SK-N-SH treated with all-trans-retinoic acid at 6 μM for 48 hours (cell line): ENCODE measurements around the gene REXO1.

ENCODE experiments used
- CSDC2 ChIP-seq: fragments of 250-450 bp; sonication (Bioruptor Pico); IDR thresholded peaks from 2 replicates; pipeline ENCODE4 v1.5.0; 2020; ENCODE audit warnings: mild to moderate bottlenecking, moderate library complexity
- ZNF8 ChIP-seq: fragments of 450-650 bp; formaldehyde crosslinking; IDR thresholded peaks from 2 replicates; pipeline ENCODE4 v1.5.0; 2020; ENCODE audit warnings: mild to moderate bottlenecking, moderate library complexity
- TF ChIP-seq, protein P1 (sequence below): fragments of 250-450 bp; sonication (Bioruptor Pico); IDR thresholded peaks from 2 replicates; pipeline ENCODE4 v1.5.1; 2020; ENCODE audit warnings: low read depth, mild to moderate bottlenecking, moderate library complexity
- TF ChIP-seq, protein P2 (sequence below): fragments of 250-450 bp; sonication (Bioruptor Pico); IDR thresholded peaks from 2 replicates; pipeline ENCODE4 v1.5.0; 2020; ENCODE audit warnings: mild to moderate bottlenecking, moderate library complexity
- TF ChIP-seq, protein P3 (sequence below): fragments of 250-450 bp; sonication (Bioruptor Pico); IDR thresholded peaks from 2 replicates; pipeline ENCODE4 v1.8.0; 2020; ENCODE audit warnings: mild to moderate bottlenecking, moderate library complexity, borderline replicate concordance

DNA sequence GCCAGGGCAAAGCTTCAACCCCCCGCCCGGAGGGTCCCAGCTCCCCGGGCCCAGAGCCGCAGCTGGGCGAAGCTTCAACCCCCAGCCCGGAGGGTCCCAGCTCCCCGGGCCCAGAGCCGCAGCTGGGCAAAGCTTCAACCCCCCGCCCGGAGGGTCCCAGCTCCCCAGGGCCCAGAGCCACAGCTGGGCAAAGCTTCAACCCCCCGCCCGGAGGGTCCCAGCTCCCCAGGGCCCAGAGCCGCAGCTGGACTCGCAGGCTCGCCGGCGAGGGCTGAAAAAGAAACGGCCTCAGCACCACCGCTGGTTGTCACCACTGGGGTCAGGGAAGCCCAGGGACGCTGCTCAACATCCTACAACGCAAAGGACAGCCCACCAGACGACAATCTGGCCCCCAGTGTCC is 5.2 kb downstream of the REXO1 start:
- TF ChIP-seq ZNF8 (CRISPR knock-in tag) = no peak
- TF ChIP-seq CSDC2 = no peak
- TF ChIP-seq, protein P1, sequence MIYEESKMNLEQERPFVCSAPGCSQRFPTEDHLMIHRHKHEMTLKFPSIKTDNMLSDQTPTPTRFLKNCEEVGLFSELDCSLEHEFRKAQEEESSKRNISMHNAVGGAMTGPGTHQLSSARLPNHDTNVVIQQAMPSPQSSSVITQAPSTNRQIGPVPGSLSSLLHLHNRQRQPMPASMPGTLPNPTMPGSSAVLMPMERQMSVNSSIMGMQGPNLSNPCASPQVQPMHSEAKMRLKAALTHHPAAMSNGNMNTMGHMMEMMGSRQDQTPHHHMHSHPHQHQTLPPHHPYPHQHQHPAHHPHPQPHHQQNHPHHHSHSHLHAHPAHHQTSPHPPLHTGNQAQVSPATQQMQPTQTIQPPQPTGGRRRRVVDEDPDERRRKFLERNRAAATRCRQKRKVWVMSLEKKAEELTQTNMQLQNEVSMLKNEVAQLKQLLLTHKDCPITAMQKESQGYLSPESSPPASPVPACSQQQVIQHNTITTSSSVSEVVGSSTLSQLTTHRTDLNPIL = no peak
- TF ChIP-seq, protein P2, sequence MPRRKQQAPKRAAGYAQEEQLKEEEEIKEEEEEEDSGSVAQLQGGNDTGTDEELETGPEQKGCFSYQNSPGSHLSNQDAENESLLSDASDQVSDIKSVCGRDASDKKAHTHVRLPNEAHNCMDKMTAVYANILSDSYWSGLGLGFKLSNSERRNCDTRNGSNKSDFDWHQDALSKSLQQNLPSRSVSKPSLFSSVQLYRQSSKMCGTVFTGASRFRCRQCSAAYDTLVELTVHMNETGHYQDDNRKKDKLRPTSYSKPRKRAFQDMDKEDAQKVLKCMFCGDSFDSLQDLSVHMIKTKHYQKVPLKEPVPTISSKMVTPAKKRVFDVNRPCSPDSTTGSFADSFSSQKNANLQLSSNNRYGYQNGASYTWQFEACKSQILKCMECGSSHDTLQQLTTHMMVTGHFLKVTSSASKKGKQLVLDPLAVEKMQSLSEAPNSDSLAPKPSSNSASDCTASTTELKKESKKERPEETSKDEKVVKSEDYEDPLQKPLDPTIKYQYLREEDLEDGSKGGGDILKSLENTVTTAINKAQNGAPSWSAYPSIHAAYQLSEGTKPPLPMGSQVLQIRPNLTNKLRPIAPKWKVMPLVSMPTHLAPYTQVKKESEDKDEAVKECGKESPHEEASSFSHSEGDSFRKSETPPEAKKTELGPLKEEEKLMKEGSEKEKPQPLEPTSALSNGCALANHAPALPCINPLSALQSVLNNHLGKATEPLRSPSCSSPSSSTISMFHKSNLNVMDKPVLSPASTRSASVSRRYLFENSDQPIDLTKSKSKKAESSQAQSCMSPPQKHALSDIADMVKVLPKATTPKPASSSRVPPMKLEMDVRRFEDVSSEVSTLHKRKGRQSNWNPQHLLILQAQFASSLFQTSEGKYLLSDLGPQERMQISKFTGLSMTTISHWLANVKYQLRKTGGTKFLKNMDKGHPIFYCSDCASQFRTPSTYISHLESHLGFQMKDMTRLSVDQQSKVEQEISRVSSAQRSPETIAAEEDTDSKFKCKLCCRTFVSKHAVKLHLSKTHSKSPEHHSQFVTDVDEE (CRISPR knock-in tag) = no peak
- TF ChIP-seq, protein P3, sequence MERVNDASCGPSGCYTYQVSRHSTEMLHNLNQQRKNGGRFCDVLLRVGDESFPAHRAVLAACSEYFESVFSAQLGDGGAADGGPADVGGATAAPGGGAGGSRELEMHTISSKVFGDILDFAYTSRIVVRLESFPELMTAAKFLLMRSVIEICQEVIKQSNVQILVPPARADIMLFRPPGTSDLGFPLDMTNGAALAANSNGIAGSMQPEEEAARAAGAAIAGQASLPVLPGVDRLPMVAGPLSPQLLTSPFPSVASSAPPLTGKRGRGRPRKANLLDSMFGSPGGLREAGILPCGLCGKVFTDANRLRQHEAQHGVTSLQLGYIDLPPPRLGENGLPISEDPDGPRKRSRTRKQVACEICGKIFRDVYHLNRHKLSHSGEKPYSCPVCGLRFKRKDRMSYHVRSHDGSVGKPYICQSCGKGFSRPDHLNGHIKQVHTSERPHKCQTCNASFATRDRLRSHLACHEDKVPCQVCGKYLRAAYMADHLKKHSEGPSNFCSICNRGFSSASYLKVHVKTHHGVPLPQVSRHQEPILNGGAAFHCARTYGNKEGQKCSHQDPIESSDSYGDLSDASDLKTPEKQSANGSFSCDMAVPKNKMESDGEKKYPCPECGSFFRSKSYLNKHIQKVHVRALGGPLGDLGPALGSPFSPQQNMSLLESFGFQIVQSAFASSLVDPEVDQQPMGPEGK (CRISPR knock-in tag) = no peak
